HCT116 (cell line): ENCODE data around the gene LGR6.

Experiments
- CEBPB ChIP-seq: IDR thresholded peaks from 2 replicates; pipeline ENCODE4 v1.6.1; 2012; ENCODE audit warnings: low read depth
- EZH2 ChIP-seq: fragments of 200-600 bp; sonication (generic); IDR thresholded peaks from 2 replicates; pipeline ENCODE4 v1.6.1; 2017; ENCODE audit warnings: antibody characterized with exemption, mixed run types
- EZH2phosphoT487 ChIP-seq: fragments of 200-600 bp; IDR thresholded peaks from 2 replicates; pipeline ENCODE4 v1.6.1; 2018; ENCODE audit warnings: antibody characterized with exemption, borderline replicate concordance
- POLR2A ChIP-seq: IDR thresholded peaks from 2 replicates; pipeline ENCODE4 v1.7.0; 2011; ENCODE audit warnings: borderline replicate concordance; ENCODE audit not compliant: insufficient read depth, insufficient read length; ENCODE audit errors: extremely low read depth
- POLR2AphosphoS5 ChIP-seq: IDR thresholded peaks from 2 replicates; pipeline ENCODE4 v1.6.1; 2011; ENCODE audit warnings: mild to moderate bottlenecking, low read depth, low read length, moderate library complexity
- SRF ChIP-seq: IDR thresholded peaks from 2 replicates; pipeline ENCODE4 v1.6.1; 2012; ENCODE audit warnings: low read depth
- ZNF274 ChIP-seq: fragments of 200-500 bp; sonication (Bioruptor generic); IDR thresholded peaks from 2 replicates; pipeline ENCODE4 v1.6.1; 2014; ENCODE audit warnings: mild to moderate bottlenecking, low read depth, low read length, inconsistent platforms
- TF ChIP-seq, protein P1 (sequence below), 3 experiments: fragments of 200-600 bp in 1 of 3; sonication (generic) in 1 of 3; IDR thresholded peaks in 2 of 3; conservative IDR thresholded peaks in 1 of 3; 2 replicates each; pipeline ENCODE4 v1.5.1; 2012 to 2017; ENCODE audit warnings: low read depth in 2 of 3, low read length in 2 of 3, antibody characterized with exemption in 1 of 3, borderline replicate concordance in 1 of 3, control low read depth in 1 of 3, mild to moderate bottlenecking in 1 of 3, mixed read lengths in 1 of 3, mixed run types in 1 of 3, moderate library complexity in 1 of 3; ENCODE audit not compliant: insufficient read depth in 1 of 3
- TF ChIP-seq, protein P2 (sequence below): IDR thresholded peaks from 2 replicates; pipeline ENCODE4 v1.6.1; 2012; ENCODE audit warnings: low read depth

DNA sequence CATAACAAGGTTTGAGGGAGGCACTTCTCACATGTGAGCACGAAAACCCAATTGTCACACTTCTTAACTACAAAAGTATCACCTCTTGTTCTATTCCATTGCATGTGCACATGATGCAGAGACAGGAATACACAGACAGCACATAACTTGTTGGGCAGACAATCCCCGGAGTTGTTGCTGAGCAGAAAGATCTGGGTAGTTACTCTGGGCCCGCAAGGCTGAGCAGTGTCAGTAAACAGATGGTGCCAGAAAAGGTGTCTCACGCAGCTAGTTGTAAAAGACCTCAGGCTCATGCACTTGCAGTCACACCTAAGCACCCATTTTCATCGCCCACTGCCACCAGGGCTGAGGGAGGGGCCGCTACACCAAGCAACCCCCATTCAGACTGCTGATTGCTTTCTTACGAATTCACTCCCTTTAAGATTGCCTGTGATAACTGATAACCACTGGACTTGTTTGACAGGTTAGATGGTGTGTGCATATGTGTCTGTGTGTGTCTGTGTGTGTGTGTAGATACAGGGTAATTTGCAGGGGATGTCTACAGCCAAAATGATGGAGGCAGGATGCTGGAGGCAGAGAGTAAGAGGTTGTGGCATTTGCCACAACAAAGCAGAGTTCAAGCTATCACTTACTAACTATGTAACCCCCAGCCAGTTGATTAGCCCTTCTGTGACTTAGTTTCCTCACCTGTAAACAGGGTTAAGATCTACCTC, 4.2 kb downstream of the LGR6 start:
- TF ChIP-seq, protein P1, sequence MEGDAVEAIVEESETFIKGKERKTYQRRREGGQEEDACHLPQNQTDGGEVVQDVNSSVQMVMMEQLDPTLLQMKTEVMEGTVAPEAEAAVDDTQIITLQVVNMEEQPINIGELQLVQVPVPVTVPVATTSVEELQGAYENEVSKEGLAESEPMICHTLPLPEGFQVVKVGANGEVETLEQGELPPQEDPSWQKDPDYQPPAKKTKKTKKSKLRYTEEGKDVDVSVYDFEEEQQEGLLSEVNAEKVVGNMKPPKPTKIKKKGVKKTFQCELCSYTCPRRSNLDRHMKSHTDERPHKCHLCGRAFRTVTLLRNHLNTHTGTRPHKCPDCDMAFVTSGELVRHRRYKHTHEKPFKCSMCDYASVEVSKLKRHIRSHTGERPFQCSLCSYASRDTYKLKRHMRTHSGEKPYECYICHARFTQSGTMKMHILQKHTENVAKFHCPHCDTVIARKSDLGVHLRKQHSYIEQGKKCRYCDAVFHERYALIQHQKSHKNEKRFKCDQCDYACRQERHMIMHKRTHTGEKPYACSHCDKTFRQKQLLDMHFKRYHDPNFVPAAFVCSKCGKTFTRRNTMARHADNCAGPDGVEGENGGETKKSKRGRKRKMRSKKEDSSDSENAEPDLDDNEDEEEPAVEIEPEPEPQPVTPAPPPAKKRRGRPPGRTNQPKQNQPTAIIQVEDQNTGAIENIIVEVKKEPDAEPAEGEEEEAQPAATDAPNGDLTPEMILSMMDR (IDR thresholded peaks at IDR 0.05 in 2 of 3, conservative IDR thresholded peaks at IDR 0.05 in 1 of 3; ENCODE audit: borderline replicate concordance in 1 of 3, insufficient read depth in 1 of 3, low read depth in 2 of 3, low read length in 2 of 3) = no peak
- TF ChIP-seq, protein P2, sequence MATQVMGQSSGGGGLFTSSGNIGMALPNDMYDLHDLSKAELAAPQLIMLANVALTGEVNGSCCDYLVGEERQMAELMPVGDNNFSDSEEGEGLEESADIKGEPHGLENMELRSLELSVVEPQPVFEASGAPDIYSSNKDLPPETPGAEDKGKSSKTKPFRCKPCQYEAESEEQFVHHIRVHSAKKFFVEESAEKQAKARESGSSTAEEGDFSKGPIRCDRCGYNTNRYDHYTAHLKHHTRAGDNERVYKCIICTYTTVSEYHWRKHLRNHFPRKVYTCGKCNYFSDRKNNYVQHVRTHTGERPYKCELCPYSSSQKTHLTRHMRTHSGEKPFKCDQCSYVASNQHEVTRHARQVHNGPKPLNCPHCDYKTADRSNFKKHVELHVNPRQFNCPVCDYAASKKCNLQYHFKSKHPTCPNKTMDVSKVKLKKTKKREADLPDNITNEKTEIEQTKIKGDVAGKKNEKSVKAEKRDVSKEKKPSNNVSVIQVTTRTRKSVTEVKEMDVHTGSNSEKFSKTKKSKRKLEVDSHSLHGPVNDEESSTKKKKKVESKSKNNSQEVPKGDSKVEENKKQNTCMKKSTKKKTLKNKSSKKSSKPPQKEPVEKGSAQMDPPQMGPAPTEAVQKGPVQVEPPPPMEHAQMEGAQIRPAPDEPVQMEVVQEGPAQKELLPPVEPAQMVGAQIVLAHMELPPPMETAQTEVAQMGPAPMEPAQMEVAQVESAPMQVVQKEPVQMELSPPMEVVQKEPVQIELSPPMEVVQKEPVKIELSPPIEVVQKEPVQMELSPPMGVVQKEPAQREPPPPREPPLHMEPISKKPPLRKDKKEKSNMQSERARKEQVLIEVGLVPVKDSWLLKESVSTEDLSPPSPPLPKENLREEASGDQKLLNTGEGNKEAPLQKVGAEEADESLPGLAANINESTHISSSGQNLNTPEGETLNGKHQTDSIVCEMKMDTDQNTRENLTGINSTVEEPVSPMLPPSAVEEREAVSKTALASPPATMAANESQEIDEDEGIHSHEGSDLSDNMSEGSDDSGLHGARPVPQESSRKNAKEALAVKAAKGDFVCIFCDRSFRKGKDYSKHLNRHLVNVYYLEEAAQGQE = no peak
- TF ChIP-seq EZH2phosphoT487 (no peak), EZH2 (no peak), POLR2AphosphoS5 (no peak), POLR2A (no peak), CEBPB (no peak), SRF (no peak), ZNF274 (no peak)
